Coronary artery (tissue), 2 donors: ENCODE measurements around the gene FLVCR1.

Source experiments
- DNase-seq: peaks from one replicate; pipeline ENCODE4 v3.0.0-alpha.2; 2017; ENCODE audit warnings: low spot score
- H3K27ac ChIP-seq, 2 donors: fragments of 200-600 bp; sonication (generic); one replicate each; pipeline ENCODE4 v1.5.1; 2016 to 2019
- H3K4me3 ChIP-seq: fragments of 200-600 bp; sonication (generic); 2 replicates; pipeline ENCODE4 v1.5.1; 2016; ENCODE audit warnings: mild to moderate bottlenecking, moderate library complexity
- TF ChIP-seq, protein P1 (sequence below): fragments of 200-600 bp; sonication (generic); IDR thresholded peaks from one replicate; pipeline ENCODE4 v1.5.1; 2019; ENCODE audit warnings: antibody characterized with exemption

Gene FLVCR1

DNA sequence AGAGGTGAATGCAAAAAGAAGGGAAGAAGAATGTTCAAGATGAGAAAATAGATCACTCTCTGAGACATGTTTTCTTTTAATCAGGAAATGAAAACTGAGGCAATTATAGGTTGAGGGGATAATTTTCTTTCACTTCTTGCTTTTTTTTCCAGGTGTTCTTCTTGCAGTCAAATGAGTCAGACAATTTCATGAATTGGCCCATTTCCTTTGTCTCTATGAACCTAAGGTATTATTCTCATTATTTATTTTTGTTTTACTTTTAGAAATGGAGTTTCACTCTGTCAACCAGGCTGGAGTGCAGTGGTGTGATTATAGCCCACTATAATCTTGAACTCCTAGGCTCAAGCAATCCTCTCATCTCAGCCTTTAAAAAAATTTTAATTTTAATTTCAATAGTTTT, 88.8 kb downstream of the FLVCR1 start:
- TF ChIP-seq, protein P1, sequence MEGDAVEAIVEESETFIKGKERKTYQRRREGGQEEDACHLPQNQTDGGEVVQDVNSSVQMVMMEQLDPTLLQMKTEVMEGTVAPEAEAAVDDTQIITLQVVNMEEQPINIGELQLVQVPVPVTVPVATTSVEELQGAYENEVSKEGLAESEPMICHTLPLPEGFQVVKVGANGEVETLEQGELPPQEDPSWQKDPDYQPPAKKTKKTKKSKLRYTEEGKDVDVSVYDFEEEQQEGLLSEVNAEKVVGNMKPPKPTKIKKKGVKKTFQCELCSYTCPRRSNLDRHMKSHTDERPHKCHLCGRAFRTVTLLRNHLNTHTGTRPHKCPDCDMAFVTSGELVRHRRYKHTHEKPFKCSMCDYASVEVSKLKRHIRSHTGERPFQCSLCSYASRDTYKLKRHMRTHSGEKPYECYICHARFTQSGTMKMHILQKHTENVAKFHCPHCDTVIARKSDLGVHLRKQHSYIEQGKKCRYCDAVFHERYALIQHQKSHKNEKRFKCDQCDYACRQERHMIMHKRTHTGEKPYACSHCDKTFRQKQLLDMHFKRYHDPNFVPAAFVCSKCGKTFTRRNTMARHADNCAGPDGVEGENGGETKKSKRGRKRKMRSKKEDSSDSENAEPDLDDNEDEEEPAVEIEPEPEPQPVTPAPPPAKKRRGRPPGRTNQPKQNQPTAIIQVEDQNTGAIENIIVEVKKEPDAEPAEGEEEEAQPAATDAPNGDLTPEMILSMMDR = no peak
- no peak for DNase-seq
- H3K27ac ChIP-seq = no peak overlapping the region

More for the DNA sequence above, 88.8 kb downstream of the FLVCR1 start:
- no peak overlapping the region for H3K4me3 ChIP-seq
